Upper lobe of left lung (tissue), 4 donors: ENCODE measurements around the gene ACTBL2.

Experiments
- EP300 ChIP-seq, 4 donors: sonication (generic); formaldehyde crosslinking; IDR thresholded peaks; one replicate each; pipeline ENCODE4 v1.5.1; 2017; ENCODE audit warnings: antibody characterized with exemption in 4 of 4, control low read depth in 2 of 4
- POLR2A ChIP-seq, 4 donors: fragments of 450-650 bp; IDR thresholded peaks; one replicate each; pipeline ENCODE4 v1.5.1; 2016 to 2017; ENCODE audit warnings: antibody characterized with exemption in 4 of 4, mild to moderate bottlenecking in 2 of 4
- POLR2AphosphoS5 ChIP-seq, 2 donors: sonication (generic); formaldehyde crosslinking; IDR thresholded peaks; one replicate each; pipeline ENCODE4 v1.5.1; 2017; ENCODE audit warnings: antibody characterized with exemption in 2 of 2
- TF ChIP-seq, protein P1 (sequence below), 6 experiments: fragments of 450-650 bp in 4 of 6; fragments of 200-600 bp in 2 of 6; sonication (generic) in 2 of 6; IDR thresholded peaks; one replicate each; pipeline ENCODE4 v1.5.1; 2016 to 2019; ENCODE audit warnings: antibody characterized with exemption in 6 of 6

DNA sequence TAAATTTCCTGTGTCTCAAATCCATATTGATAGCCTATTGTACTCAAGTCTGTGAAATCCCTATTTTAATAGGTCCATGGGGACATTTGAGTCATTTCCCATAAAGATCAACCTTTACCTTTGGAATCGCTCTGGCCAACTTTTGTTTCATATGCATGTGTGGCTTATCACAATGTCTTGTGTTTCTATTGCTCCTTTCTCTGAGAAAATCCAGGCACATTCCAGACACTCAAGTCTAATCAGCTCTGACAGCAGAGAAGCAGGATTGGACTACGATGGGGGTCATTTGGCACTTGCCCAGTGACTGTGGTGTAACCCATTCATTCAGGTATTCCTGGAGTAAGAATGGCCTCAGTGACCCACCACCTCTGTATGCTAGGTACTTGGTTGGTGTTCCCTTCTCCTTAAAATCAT, 48.4 kb downstream of the ACTBL2 start:
- TF ChIP-seq, protein P1, sequence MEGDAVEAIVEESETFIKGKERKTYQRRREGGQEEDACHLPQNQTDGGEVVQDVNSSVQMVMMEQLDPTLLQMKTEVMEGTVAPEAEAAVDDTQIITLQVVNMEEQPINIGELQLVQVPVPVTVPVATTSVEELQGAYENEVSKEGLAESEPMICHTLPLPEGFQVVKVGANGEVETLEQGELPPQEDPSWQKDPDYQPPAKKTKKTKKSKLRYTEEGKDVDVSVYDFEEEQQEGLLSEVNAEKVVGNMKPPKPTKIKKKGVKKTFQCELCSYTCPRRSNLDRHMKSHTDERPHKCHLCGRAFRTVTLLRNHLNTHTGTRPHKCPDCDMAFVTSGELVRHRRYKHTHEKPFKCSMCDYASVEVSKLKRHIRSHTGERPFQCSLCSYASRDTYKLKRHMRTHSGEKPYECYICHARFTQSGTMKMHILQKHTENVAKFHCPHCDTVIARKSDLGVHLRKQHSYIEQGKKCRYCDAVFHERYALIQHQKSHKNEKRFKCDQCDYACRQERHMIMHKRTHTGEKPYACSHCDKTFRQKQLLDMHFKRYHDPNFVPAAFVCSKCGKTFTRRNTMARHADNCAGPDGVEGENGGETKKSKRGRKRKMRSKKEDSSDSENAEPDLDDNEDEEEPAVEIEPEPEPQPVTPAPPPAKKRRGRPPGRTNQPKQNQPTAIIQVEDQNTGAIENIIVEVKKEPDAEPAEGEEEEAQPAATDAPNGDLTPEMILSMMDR (IDR thresholded peaks at IDR 0.05), result no peak
- TF ChIP-seq POLR2A (IDR thresholded peaks at IDR 0.05) (no peak), POLR2AphosphoS5 (IDR thresholded peaks at IDR 0.05) (no peak), EP300 (IDR thresholded peaks at IDR 0.05) (no peak)
